GM19328 (cell line): ENCODE data around the gene AACS.
A peak's percentile ranks its signal among the peaks of the same experiment; 100 is the strongest.

ENCODE experiments used
- ATAC-seq: cut with Tn5 transposase; IDR thresholded peaks from one replicate; pipeline ENCODE4 v1.9.1; 2021; ENCODE audit warnings: mild to moderate bottlenecking, moderate library complexity; ENCODE audit not compliant: unreplicated experiment

Gene AACS

DNA sequence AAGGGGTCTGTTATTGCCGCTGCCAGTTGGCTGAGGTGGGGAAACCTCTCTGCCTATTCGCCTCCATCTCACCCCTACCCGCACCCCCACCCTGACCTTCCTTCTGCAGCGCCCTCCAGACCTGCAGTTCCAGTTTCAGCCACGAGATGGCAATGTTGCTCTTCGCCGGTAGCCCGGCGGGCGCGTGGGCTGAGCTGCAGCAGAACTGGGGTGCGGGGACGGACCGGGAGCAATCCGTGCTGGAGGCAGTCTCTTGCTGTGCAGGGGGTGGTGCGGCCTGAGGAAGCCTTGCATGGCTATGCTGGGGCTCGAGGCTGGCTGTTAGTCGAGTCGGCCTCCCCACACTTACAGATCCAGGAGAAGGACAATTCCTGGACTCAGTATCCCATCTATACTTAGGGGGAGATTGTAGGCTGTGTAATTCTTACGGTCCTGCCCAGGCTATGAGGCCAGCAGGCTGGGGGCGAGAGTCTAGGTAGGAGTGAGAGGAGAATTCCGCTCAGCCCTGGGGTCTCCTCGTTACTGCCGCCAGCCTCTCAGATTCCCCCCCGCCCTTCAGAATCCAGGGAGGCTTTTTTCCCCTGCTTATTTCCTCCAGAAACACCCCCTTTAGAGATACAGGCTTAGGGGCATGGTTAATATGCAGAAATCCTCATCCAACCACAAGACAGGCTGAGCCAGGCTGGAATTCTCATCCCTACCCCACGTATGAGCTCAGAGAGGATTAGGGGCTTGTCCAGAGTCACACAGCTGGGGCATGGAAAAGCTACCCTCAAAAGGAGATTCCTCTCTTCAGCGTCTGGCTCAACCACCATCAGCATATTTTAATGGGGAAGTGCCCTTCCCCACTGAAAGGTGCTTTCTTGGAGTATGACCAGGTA is 118.2 kb downstream of the AACS start:
- ATAC-seq, result peak; percentile 60

DNA sequence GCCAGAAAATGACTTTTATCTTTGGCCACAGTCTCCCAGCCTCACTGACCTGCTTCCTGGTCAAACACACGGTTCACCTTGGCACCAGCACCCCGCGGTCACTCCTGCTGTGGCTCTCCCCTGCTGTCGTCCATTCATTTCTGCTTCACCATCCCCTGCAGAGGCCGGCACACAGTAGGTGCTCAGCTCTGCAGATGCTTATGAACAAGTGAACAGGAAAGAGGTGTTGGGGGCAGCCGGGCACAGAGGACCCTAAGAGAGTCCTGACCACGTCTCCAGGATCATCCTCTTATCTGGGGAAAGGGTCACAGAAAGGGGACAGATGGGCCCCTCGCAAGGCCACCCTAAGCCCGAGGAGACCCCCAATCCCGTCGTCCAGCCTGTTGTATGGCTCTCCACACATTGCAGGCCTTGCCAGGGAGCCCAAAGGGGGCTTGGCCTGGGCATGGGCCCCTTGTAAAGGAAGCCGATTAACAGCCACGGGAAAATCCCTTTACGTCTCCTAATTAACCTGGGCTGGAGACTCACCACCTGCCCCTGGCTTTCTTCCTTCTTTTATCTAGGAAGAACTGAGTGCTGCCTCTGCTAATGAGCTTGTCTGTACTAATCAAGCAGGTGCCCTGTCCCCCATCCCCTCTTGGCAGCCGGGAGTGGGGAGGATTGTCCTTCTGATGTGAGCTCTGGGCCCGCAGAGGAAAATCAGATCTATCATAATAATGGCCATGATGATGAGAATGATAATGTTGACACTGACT is 119.2 kb downstream of the AACS start:
- ATAC-seq, result no peak

DNA sequence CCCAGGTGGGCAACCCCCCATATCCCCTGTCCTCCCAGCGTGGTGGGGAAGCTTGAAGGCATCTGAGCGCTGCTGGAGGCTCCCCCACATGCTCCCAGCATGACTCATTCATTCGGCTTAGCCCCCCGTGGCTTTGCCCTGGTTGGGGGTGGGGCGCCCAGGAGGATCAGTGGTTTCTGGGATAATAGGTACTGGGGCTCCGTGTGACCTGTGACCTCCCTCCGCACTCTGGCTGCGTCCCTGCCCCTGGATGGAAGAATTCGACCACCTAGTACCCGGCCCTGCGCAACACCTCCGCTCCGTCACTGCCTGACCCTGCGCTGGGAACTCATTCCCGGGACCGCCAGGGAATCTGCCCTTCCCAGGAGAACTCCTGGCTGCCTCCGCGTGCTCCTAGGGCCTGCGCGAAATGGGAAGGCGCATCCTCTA is 120.1 kb downstream of the AACS start:
- ATAC-seq, result no peak

DNA sequence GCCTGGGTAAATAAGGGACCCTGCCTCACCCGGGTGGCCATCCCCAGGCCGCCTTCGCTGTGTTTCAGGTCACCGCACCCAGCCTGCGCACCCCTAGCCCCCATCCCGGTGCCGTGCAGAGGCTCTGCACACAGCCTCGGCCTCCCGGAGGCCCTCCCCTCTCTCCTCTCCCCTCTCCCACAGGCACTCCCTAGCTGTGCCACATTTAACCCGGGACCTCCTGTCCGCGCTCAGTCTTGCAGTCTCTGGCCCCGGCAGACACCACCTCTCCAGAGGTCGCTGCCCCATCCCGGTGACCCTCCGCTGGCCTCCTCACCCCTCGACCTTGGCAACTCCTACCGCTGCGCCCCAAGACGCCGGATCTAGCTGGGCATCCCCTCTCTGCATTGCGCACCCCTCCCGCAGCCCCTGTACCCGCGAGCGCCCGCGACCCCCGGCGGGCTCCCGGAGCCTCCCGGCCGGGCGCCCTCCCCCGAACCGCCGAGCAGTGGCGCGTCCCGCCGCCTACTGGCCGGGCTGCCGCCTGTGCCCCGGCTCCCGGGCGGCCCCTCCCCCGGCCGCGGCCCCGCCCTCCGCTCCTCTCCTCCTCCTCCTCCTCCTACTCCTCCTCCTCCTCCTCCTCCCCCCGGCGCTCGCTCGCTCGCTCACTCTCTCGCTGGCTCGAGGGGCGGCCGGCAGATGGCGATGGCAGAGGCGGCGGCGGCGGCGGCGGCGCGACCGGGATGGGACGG is 120.7 kb downstream of the AACS start, which contains the start of gene TMEM132B:
Gene TMEM132B, plus strand, starts transcription at position 647 of the 731 bp plus-strand sequence.
- peak; percentile 63 for ATAC-seq

DNA sequence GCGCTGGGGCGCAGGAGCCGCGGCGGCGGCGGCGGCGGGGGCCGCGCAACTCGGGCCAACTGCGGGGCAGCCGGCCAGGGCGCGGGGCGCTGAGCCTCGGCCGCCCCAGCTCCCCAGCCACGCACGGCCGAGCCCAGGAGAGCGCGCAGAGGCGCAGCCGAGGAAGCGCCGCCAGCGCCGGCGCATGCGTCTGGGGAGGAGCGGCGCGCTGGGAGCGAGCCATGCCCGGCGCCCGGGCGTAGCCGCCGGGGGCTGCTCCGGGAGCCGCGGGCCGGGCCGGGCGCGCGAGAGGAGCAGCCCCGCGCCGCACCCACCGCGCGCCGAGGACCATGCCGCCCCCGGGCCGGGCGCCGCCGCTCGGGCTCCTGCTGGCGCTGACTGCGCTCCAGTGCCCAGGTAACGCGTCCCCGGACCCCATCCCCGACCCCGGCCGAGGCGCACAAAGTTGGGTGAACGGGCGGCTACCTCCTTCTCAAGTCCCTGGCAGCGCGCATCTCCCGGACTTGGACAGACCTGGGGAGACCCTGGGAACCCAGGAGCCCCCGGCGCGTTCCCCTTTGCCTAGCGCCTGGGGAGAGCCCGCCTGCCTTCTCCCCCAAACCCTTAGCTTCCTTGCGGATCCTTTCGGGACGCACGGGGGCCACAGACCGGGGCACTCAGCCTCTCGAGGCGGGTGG is 121.4 kb downstream of the AACS start:
- ATAC-seq, result peak; percentile 24

DNA sequence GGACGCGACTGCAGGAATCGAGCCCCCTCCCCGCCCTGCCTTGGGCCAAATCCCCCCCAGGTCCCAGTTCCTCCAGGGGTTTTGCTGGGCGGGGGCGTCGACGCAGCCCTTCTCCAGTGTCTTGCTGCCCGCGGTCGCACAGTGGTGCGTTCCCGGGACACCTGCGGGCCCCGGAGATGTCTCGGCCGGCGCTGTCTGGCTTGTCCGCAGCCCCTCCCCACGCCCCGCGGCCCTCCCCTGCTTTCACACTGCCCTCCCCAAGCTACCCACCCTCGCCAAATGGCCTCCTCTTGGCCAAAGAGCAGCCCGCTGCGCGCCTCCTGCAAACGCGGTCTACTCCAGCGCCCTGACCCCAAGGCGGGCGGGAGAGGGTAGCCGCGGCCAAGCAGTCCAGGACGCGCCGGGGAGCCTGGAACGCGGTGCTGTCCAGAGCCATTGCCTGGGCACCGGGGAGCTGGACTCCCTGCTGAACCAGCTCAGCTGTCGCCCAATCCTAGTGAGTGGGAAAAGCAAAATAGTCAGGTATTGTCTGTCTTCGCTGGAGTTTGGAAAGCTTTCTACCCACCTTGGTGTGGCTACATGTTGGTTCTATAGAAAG is 122.0 kb downstream of the AACS start:
- no peak for ATAC-seq

DNA sequence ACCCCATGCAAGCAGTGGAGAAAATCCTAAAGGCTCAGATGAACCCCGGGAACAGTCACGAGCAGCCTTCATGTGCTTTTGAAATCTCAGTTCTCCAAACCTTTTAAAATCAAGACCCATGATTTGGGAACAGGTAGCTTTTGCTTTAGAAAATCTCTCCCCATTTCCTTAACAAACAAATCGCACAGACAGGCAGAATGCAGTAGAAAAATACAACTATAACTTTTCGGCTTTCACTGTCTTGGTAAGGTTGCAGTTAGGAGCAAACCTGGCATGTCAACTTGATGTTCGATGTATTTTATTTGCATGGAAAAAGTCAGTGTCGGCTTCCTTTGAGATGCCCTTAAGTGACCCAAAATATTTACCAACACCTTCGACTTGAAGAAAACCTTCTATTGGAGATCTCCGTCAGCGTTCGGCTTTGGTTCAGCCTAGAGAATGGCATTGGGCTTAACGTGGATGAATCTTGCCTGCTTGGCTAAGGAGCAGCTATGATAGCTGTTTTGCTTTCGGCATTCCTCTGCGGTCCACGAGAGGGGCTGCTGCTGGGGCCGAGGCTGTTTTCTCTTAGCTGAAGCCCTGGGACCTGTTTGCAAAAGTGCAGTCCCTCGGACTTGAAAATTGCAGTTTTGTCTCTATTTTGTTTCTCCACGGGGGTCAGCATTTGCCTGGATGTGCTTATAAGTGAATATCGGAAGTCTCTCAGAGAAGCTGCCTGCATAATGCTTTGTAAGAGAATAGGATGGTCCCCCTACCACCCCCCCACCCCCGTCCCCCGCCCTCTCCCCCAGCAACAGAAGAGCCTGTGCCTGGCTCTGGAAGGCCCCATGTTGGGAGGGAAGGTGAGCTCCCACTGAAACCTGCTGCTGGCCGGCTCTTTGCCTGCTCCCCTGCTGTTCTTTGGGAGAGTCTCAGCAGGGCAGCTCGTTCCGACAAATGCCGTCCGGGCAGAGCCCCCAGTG is 122.8 kb downstream of the AACS start:
- ATAC-seq, result no peak

DNA sequence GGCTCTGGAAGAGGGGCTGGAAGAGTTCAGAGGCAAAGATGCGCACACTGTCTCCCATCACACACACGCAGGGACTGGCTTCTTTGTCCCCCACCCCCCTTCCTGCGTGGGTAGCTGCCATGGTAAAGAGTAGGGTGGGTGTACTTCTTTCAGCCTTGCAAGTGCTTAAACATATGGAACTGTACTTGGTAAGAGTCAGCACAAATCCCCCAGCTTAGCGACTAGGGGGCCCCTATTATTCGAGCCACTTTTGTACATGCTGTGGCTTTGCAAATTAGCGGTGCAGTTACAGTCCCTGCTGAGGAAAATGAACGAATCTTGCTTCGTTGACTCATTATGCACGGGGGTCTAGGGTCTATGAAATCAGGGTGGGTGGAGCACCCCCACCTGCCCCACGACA is 123.8 kb downstream of the AACS start:
- ATAC-seq, result no peak

DNA sequence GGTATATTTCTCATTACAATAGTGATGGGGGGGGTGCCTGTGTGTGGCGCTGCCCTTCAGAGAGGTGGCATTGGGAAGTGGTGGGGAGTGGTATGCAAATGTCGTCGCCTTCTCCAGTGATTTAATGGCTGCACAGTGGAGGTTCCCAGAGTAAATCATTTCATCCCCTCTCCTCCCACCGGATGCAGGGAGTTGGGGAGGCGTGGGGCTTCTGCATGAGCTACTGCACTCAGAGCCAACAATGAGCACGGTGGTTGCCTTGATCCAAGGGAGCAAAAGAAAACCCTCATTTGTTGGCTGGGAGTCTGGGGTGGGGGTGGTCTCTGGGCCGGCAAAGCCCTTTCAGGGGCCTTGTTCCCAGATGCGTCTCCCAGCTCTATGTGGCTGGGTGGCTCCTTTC is 124.3 kb downstream of the AACS start:
- no peak for ATAC-seq

DNA sequence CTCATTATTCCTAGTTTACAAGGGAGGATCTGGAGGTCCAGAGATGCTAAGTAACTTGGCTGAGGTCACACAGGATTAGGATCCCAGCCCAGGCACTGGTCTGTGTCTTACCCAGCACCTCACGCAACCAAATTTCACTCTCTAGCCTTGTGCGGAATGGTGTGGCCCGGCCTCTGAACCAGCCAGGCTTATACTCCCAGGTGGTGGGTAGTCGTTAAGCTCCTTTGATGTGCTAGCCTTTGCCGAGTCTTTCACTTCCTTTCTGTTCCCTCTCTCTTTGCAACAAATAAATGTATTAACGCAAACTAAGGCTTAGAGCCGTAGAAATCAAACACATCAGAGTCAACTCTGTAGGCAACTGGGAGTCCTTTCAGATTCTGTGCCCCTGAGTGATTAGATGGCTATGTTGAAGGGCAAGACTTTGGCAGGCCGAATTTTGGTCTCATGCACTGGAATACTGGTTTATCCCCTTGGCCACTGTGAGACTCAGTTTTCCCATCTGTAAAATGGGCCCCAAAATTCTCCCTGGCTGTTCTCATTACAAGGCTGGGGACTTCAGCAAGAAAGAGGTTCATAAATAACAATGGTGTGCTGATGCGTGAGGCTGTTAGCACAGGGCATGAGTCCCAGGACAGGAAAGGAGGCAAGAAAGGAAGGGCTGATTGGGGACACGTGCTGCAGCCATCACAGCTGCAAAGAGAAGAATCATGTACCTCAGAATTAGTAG is 126.3 kb downstream of the AACS start:
- ATAC-seq, result no peak

DNA sequence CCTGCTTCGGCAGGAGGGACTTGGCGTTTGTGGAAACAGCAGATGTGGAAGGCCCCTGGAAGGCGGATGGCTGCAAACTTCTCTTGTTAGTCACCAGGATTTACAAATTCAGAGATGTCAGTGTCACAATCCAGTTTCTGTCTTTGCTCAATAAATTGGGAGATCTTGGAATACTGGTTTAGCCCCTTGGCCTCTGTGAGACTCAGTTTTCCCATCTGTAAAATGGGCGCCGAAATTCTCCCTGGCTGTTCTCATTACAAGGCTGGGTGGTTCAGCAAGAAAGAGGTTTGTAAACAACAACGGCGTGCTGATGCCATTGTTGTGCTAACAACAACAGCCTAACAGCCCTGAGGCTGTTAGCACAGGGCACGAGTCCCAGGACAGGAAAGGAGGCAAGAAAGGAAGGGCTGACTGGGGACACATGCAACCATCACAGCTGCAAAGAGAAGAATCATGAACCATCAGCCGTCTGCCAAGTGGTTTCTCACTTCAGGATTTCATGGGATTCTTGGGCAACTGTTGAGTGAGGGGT is 127.5 kb downstream of the AACS start:
- ATAC-seq, result no peak
